HUES6 (cell line): ENCODE results near the gene TNFRSF4.
A peak's percentile ranks its signal among the peaks of the same experiment; 100 is the strongest.

Source experiments
- H3K27ac ChIP-seq: 2 replicates; pipeline ENCODE4 v1.7.0; 2013; ENCODE audit warnings: low read depth, mild to moderate bottlenecking, low read length, inconsistent platforms
- H3K27me3 ChIP-seq: 2 replicates; pipeline ENCODE4 v1.6.1; 2013; ENCODE audit warnings: low read length; ENCODE audit not compliant: control insufficient read depth, insufficient read depth
- H3K36me3 ChIP-seq: 2 replicates; pipeline ENCODE4 v1.6.1; 2013; ENCODE audit warnings: low read length; ENCODE audit not compliant: control insufficient read depth, insufficient read depth
- H3K4me1 ChIP-seq: 2 replicates; pipeline ENCODE4 v1.6.1; 2013; ENCODE audit warnings: low read length; ENCODE audit not compliant: control insufficient read depth, insufficient read depth
- H3K4me3 ChIP-seq: 2 replicates; pipeline ENCODE4 v1.5.1; 2013; ENCODE audit warnings: low read depth, low read length
- H3K9ac ChIP-seq: one replicate; pipeline ENCODE4 v1.6.1; 2013; ENCODE audit warnings: mild to moderate bottlenecking, low read length
- H3K9me3 ChIP-seq: 2 replicates; pipeline ENCODE4 v1.6.1; 2013; ENCODE audit warnings: low read depth, low read length; ENCODE audit not compliant: control insufficient read depth, insufficient read depth

TNFRSF4 gene

GRCh38 chr1:1169429-1170214 is 44.3 kb downstream of the TNFRSF4 start:
- H3K4me3 ChIP-seq = no peak overlapping the region
- H3K27ac ChIP-seq = no peak overlapping the region
- peaks cover 27% of the 10 kb centered on the region for H3K4me1 ChIP-seq
- no peaks in the 10 kb centered on the region; the same call in 1 of the 2 replicates for H3K27me3 ChIP-seq
- no peaks in the 10 kb centered on the region for H3K9me3 ChIP-seq
- no peak overlapping the region for H3K9ac ChIP-seq
- H3K36me3 ChIP-seq = no peaks in the 10 kb centered on the region

GRCh38 chr1:1168451-1169411 is 45.2 kb downstream of the TNFRSF4 start:
- H3K36me3 ChIP-seq = no peaks in the 10 kb centered on the region
- no peak overlapping the region for H3K27ac ChIP-seq
- H3K4me3 ChIP-seq = no peak overlapping the region
- H3K9me3 ChIP-seq = no peaks in the 10 kb centered on the region
- H3K9ac ChIP-seq = no peak overlapping the region
- peaks cover 35% of the 10 kb centered on the region for H3K4me1 ChIP-seq
- peaks cover 4% of the 10 kb centered on the region; the same call in 1 of the 2 replicates for H3K27me3 ChIP-seq

- H3K27ac ChIP-seq = no peak overlapping the region
- no peaks in the 10 kb centered on the region for H3K9me3 ChIP-seq
- no peaks in the 10 kb centered on the region for H3K36me3 ChIP-seq
- no peak overlapping the region for H3K4me3 ChIP-seq
- H3K9ac ChIP-seq = no peak overlapping the region
- peaks cover 4% of the 10 kb centered on the region; the same call in 1 of the 2 replicates for H3K27me3 ChIP-seq
- peaks cover 33% of the 10 kb centered on the region for H3K4me1 ChIP-seq
These were observed 46.0 kb downstream of the TNFRSF4 start for GRCh38 chr1:1167841-1168450.

- Histone ChIP-seq H3K4me3 (no peak overlapping the region), H3K9ac (no peak overlapping the region), H3K4me1 (peaks cover 36% of the 10 kb centered on the region), H3K27me3 (peaks cover 4% of the 10 kb centered on the region; the same call in 1 of the 2 replicates), H3K27ac (no peak overlapping the region), H3K9me3 (no peaks in the 10 kb centered on the region), H3K36me3 (no peaks in the 10 kb centered on the region)
These were observed 46.5 kb downstream of the TNFRSF4 start for GRCh38 chr1:1167398-1167821.

- Histone ChIP-seq H3K27ac (no peak overlapping the region), H3K9me3 (no peaks in the 10 kb centered on the region), H3K36me3 (no peaks in the 10 kb centered on the region), H3K27me3 (peaks cover 4% of the 10 kb centered on the region; the same call in 1 of the 2 replicates), H3K4me3 (no peak overlapping the region), H3K9ac (no peak overlapping the region), H3K4me1 (peaks cover 40% of the 10 kb centered on the region)
These were observed 47.1 kb downstream of the TNFRSF4 start for GRCh38 chr1:1166642-1167397.

GRCh38 chr1:1165900-1166421 is 48.0 kb downstream of the TNFRSF4 start:
- peaks cover 4% of the 10 kb centered on the region; the same call in 1 of the 2 replicates for H3K27me3 ChIP-seq
- no peak overlapping the region for H3K9ac ChIP-seq
- no peaks in the 10 kb centered on the region for H3K9me3 ChIP-seq
- H3K4me1 ChIP-seq = peaks cover 40% of the 10 kb centered on the region
- H3K4me3 ChIP-seq = no peak overlapping the region
- no peak overlapping the region for H3K27ac ChIP-seq
- no peaks in the 10 kb centered on the region for H3K36me3 ChIP-seq

GRCh38 chr1:1165485-1165884 is 48.5 kb downstream of the TNFRSF4 start:
- H3K27me3 ChIP-seq = peaks cover 4% of the 10 kb centered on the region; the same call in 1 of the 2 replicates
- H3K9ac ChIP-seq = no peak overlapping the region
- no peak overlapping the region for H3K27ac ChIP-seq
- H3K4me1 ChIP-seq = peaks cover 40% of the 10 kb centered on the region
- H3K4me3 ChIP-seq = no peak overlapping the region
- no peaks in the 10 kb centered on the region for H3K9me3 ChIP-seq
- H3K36me3 ChIP-seq = no peaks in the 10 kb centered on the region

GRCh38 chr1:1164701-1165451 is 49.1 kb downstream of the TNFRSF4 start:
- Histone ChIP-seq H3K27me3 (peaks cover 4% of the 10 kb centered on the region; the same call in 1 of the 2 replicates), H3K4me3 (0 out of 2 replicates have a peak overlapping the region, but pooled peaks have one; percentile 25), H3K27ac (peak overlapping the region; percentile 47; the same call in 1 of the 2 replicates), H3K4me1 (peaks cover 37% of the 10 kb centered on the region), H3K9ac (no peak overlapping the region), H3K36me3 (no peaks in the 10 kb centered on the region), H3K9me3 (no peaks in the 10 kb centered on the region)

- Histone ChIP-seq H3K4me3 (peak overlapping the region; percentile 25; the same call in 1 of the 2 replicates), H3K4me1 (peaks cover 32% of the 10 kb centered on the region), H3K36me3 (no peaks in the 10 kb centered on the region), H3K27me3 (peaks cover 4% of the 10 kb centered on the region; the same call in 1 of the 2 replicates), H3K27ac (peak overlapping the region; percentile 47; the same call in 1 of the 2 replicates), H3K9me3 (no peaks in the 10 kb centered on the region), H3K9ac (peak overlapping the region; percentile 16)
These were observed 49.6 kb downstream of the TNFRSF4 start for GRCh38 chr1:1164361-1164700.
